ENCODE data around the gene GNB5.
A peak's percentile ranks its signal among the peaks of the same experiment; 100 is the strongest.
"Not testable (repeated sequence)": the region's sequence is repeated elsewhere in the genome, so short reads cannot be mapped to it uniquely, and the experiment has no call there.

GNB5 gene

GRCh38 chr15:52191207-52191606, at the start of gene GNB5:
GNB5 (minus strand) TSS chr15:52191392; CDS start chr15:52184676, 6,716 bp downstream.
- no peak for DNase-seq (ENCODE audit: low spot score)

- no peak for DNase-seq (ENCODE audit: low spot score)
Measured at GRCh38 chr15:52240166-52240565, 49.0 kb upstream of the GNB5 start.

- DNase-seq (ENCODE audit: low spot score), result not testable (repeated sequence)
Measured at GRCh38 chr15:52238989-52239525, 47.9 kb upstream of the GNB5 start.

GRCh38 chr15:52238149-52238548, 47.0 kb upstream of the GNB5 start:
- DNase-seq (ENCODE audit: low spot score), result no peak

- DNase-seq (ENCODE audit: low spot score), result no peak
Measured at GRCh38 chr15:52236013-52236412, 44.8 kb upstream of the GNB5 start.

GRCh38 chr15:52234596-52235541, 43.7 kb upstream of the GNB5 start:
- DNase-seq (ENCODE audit: low spot score), result no peak

GRCh38 chr15:52233405-52233804, 42.2 kb upstream of the GNB5 start:
- no peak for DNase-seq (ENCODE audit: low spot score)

- DNase-seq (ENCODE audit: low spot score), result no peak
Measured at GRCh38 chr15:52232327-52232726, 41.1 kb upstream of the GNB5 start.

- no peak for DNase-seq (ENCODE audit: low spot score)
Measured at GRCh38 chr15:52230073-52230472, 38.9 kb upstream of the GNB5 start.

- peak; percentile 70 for DNase-seq (ENCODE audit: low spot score)
Measured at GRCh38 chr15:52228921-52229320, 37.7 kb upstream of the GNB5 start.

GRCh38 chr15:52227456-52227855, 36.3 kb upstream of the GNB5 start:
- DNase-seq (ENCODE audit: low spot score), result peak; percentile 82

GRCh38 chr15:52225230-52225629, 34.0 kb upstream of the GNB5 start:
- DNase-seq (ENCODE audit: low spot score), result no peak

GRCh38 chr15:52224211-52224610, 33.0 kb upstream of the GNB5 start:
- DNase-seq (ENCODE audit: low spot score), result no peak

GRCh38 chr15:52221730-52222129, 30.5 kb upstream of the GNB5 start:
- DNase-seq (ENCODE audit: low spot score), result no peak

GRCh38 chr15:52220937-52221660, 29.9 kb upstream of the GNB5 start:
- DNase-seq (ENCODE audit: low spot score), result no peak

- no peak for DNase-seq (ENCODE audit: low spot score)
Measured at GRCh38 chr15:52220251-52220650, 29.1 kb upstream of the GNB5 start.

GRCh38 chr15:52218816-52219215, 27.6 kb upstream of the GNB5 start:
- DNase-seq (ENCODE audit: low spot score), result no peak

- DNase-seq (ENCODE audit: low spot score), result no peak
Measured at GRCh38 chr15:52218371-52218770, 27.2 kb upstream of the GNB5 start.

GRCh38 chr15:52217186-52217585, 26.0 kb upstream of the GNB5 start:
- peak; percentile 48 for DNase-seq (ENCODE audit: low spot score)

GRCh38 chr15:52214553-52214952, 23.4 kb upstream of the GNB5 start:
- no peak for DNase-seq (ENCODE audit: low spot score)

- DNase-seq (ENCODE audit: low spot score), result no peak
Measured at GRCh38 chr15:52213206-52213605, 22.0 kb upstream of the GNB5 start.

- peak; percentile 88 for DNase-seq (ENCODE audit: low spot score)
Measured at GRCh38 chr15:52208306-52208946, 17.2 kb upstream of the GNB5 start.

Data from iPS-NIHi11 (cell line).